ENCODE data around the gene IYD. TPM values are rescaled to one million over a fixed set of nuclear protein-coding genes. Genes with fewer than 3 reads are reported as not detected.

Gene IYD
- polyA plus RNA-seq, 1 donor (not counting 4 experiments of a cell fraction or from before 2014, with no cell fraction given), result not detected

DNA sequence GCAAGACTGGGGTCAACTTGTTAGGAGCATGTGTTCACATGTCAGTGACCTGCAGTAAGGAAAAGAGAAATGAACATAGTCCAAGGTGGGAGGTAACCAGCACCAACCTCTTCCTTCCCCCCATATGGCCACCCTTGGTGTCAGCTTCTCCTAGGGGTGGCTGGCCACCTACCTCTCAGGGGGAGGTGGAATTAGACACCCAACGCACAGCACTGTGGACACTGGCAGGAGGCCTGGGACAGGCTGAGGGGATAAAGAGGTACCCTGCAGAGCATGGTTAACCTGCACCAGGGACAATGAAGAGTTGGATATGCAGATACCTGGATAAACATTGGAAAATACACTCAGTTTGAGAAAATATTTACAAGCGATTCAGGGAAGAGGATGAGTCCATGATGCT lies 84.5 kb downstream of the IYD start:
- H3K9ac ChIP-seq (ENCODE audit: control insufficient read depth, extremely low read depth, insufficient read depth, low read length), result no peak overlapping the region
- TF ChIP-seq EZH2 (IDR thresholded peaks at IDR 0.05; ENCODE audit: low read length), result no peak
- no peak for TF ChIP-seq CTCF (optimal IDR thresholded peaks at IDR 0.05 in 1 of 3, IDR thresholded peaks at IDR 0.05 in 1 of 3, conservative IDR thresholded peaks at IDR 0.05 in 1 of 3; ENCODE audit: extremely low read depth in 1 of 3, insufficient read depth in 2 of 3, low read length in 3 of 3)
- H3K79me2 ChIP-seq (ENCODE audit: control insufficient read depth, insufficient read depth, low read length), result no peaks in the 10 kb centered on the region
- H3K27me3 ChIP-seq (ENCODE audit: control insufficient read depth, extremely low read depth, insufficient read depth, low read length), result no peaks in the 10 kb centered on the region
- H3K4me3 ChIP-seq (ENCODE audit: control insufficient read depth in 2 of 3, extremely low read depth in 1 of 3, insufficient read depth in 2 of 3, low read depth in 1 of 3, low read length in 3 of 3), result no peak overlapping the region
- no peaks in the 10 kb centered on the region for H3K9me1 ChIP-seq (ENCODE audit: control insufficient read depth, extremely low read depth, insufficient read depth, low read length)
- no peak overlapping the region for H3K4me2 ChIP-seq (ENCODE audit: control insufficient read depth, extremely low read depth, insufficient read depth, low read depth, low read length)
- DNase-seq (ENCODE audit: low read depth, low spot score), result no peak
- FAIRE-seq, result no peak
- H3K9me3 ChIP-seq (ENCODE audit: control insufficient read depth, low read depth, low read length), result no peaks in the 10 kb centered on the region
- H3K36me3 ChIP-seq (ENCODE audit: control insufficient read depth in 2 of 2, extremely low read depth in 1 of 2, insufficient read depth in 2 of 2, low read length in 2 of 2), result no peaks in the 10 kb centered on the region
- H4K20me1 ChIP-seq (ENCODE audit: control insufficient read depth, extremely low read depth, insufficient read depth, low read length), result no peaks in the 10 kb centered on the region
- dilution Hi-C loops (cut with MboI; ENCODE audit: extremely low pct_ligation_motif_present, low sequenced_read_pairs), result no loop called here
- H3K27ac ChIP-seq (ENCODE audit: control insufficient read depth, insufficient read depth, low read length), result no peak overlapping the region
- H3K4me1 ChIP-seq (ENCODE audit: control insufficient read depth, extremely low read depth, insufficient read depth, low read length), result no peaks in the 10 kb centered on the region
- H2AFZ ChIP-seq (ENCODE audit: control insufficient read depth, low read length), result no peak overlapping the region

Small RNA genes lying within 50 kb of the gene (small RNA-seq; reads per million reads assigned to genes)
- 0 to 1.0 (median 0) reads per million in 3 experiments for gene RNU4-7P (ENCODE audit: insufficient read length in 3 of 3, low read depth in 3 of 3, low replicate concordance in 1 of 3)

Other genes with a start within 250 kb of the IYD start
- gene PPP1R14C, start 226.0 kb upstream of the IYD start, polyA plus RNA-seq, result 35.4 to 50.6 TPM (median 43.7 TPM) in 3 replicates
- 3.1 to 5.5 TPM (median 3.8 TPM) in 3 replicates for gene PLEKHG1, start 230.9 kb downstream of the IYD start, polyA plus RNA-seq